GM10248 (cell line): ENCODE measurements around the gene OR14J1.

Experiments used
- CTCF ChIA-PET: fragments of 300-600 bp; sonication (Branson Sonifier 250); formaldehyde crosslinking; extraction: SDS; loops from one replicate; lab custom pipeline; 2021; ENCODE audit warnings: antibody characterized with exemption; lab: Yijun Ruan, JAX
- POLR2A ChIA-PET: fragments of 350-650 bp; sonication (Branson Sonifier 250); formaldehyde crosslinking; extraction: SDS; loops from one replicate; lab custom pipeline; 2020; ENCODE audit warnings: antibody characterized with exemption; lab: Yijun Ruan, JAX
- DNase-seq: peaks from one replicate; pipeline ENCODE4 v3.0.0; 2012; ENCODE audit errors: extremely low spot score
- CTCF ChIP-seq: IDR thresholded peaks from 2 replicates; pipeline ENCODE4 v1.5.1; 2012; ENCODE audit warnings: mild to moderate bottlenecking, low read depth; ENCODE audit errors: extremely low read depth, missing control alignments, control extremely low read depth

The OR14J1 gene

GRCh38 chr6:29301316-29301715 is at the start of gene OR14J1:
Gene OR14J1, plus strand, starts transcription at chr6:29301701. Its CDS starts 4,989 bp downstream, at chr6:29306690.
- POLR2A ChIA-PET: no interaction called here
- TF ChIP-seq CTCF: no peak
- DNase-seq: no peak
- CTCF ChIA-PET: no interaction called here

GRCh38 chr6:29251736-29252135 is 49.8 kb upstream of the OR14J1 start:
- no peak for DNase-seq
- TF ChIP-seq CTCF: no peak
- ChIA-PET CTCF (no interaction called here), POLR2A (no interaction called here)

GRCh38 chr6:29255530-29255929 is 46.0 kb upstream of the OR14J1 start:
- ChIA-PET POLR2A (no interaction called here), CTCF (no interaction called here)
- no peak for DNase-seq
- TF ChIP-seq CTCF: no peak

GRCh38 chr6:29259721-29260120 is 41.8 kb upstream of the OR14J1 start:
- ChIA-PET POLR2A (no interaction called here), CTCF (interaction anchor here (1.0 kb wide), 1 partner anchor 18 kb away, joined by 3 read pairs; no protein-coding TSS in a partner anchor)
- DNase-seq: no peak
- no peak for TF ChIP-seq CTCF

GRCh38 chr6:29263001-29263400 is 38.5 kb upstream of the OR14J1 start:
- ChIA-PET POLR2A (no interaction called here), CTCF (no interaction called here)
- TF ChIP-seq CTCF: no peak
- no peak for DNase-seq

- ChIA-PET CTCF (interaction anchor here (1.0 kb wide), 1 partner anchor 30 kb away, joined by 3 read pairs; no protein-coding TSS in a partner anchor), POLR2A (no interaction called here)
- no peak for TF ChIP-seq CTCF
- DNase-seq: no peak
Measured at GRCh38 chr6:29294499-29294914, 7.0 kb upstream of the OR14J1 start.
